SJCRH30 (cell line): ENCODE measurements around the gene CCL17. TPM values are rescaled to one million over a fixed set of nuclear protein-coding genes. Genes with fewer than 3 reads are reported as not detected.

Experiments
- DNase-seq, 2 experiments: peaks; one replicate each; pipeline ENCODE4 v3.0.0-alpha.2; 2015 to 2020
- H3K27ac ChIP-seq: fragments of 250-450 bp; sonication (Bioruptor Pico); 2 replicates; pipeline ENCODE4 v1.5.1; 2020; ENCODE audit warnings: mild to moderate bottlenecking, moderate library complexity
- H3K27me3 ChIP-seq: fragments of 250-450 bp; sonication (Bioruptor Pico); 2 replicates; pipeline ENCODE4 v1.5.1; 2020; ENCODE audit warnings: mild to moderate bottlenecking, moderate library complexity
- H3K36me3 ChIP-seq: fragments of 250-450 bp; sonication (Bioruptor Pico); 2 replicates; pipeline ENCODE4 v1.5.1; 2020; ENCODE audit warnings: mild to moderate bottlenecking, moderate library complexity
- H3K4me1 ChIP-seq: fragments of 250-450 bp; sonication (Bioruptor Pico); 2 replicates; pipeline ENCODE4 v1.5.1; 2020; ENCODE audit warnings: mild to moderate bottlenecking, moderate library complexity
- H3K4me3 ChIP-seq: fragments of 250-450 bp; sonication (Bioruptor Pico); 2 replicates; pipeline ENCODE4 v1.5.1; 2020; ENCODE audit warnings: mild to moderate bottlenecking, moderate library complexity
- H3K9me3 ChIP-seq: fragments of 250-450 bp; sonication (Bioruptor Pico); replicated peaks from 2 replicates; pipeline ENCODE4 v1.5.1; 2020; ENCODE audit warnings: mild to moderate bottlenecking, moderate library complexity
- total RNA-seq: library from RNA; depleted of rRNA; stranded (reverse); fragments of >200 nt; shearing (Covaris generic); gene quantifications from 2 replicates; pipeline ENCODE4 v1.2.3, GENCODE V29; 2014; rRNA removed

Gene CCL17
- total RNA-seq, 1 experiment from 2014 or later: not detected

- Histone ChIP-seq H3K4me1 (no peaks in the 10 kb centered on the region), H3K4me3 (peak within 1 kb of the TSS; percentile 92), H3K9me3 (no peaks in the 10 kb centered on the region), H3K36me3 (peaks cover 12% of the 10 kb centered on the region), H3K27ac (peak within 1 kb of the TSS; percentile 90), H3K27me3 (no peaks in the 10 kb centered on the region)
- DNase-seq: peak; percentile 97
Observed at GRCh38 chr16:57447186-57447962, 42.8 kb downstream of the CCL17 start, which contains the start of the genes CIAPIN1 and COQ9. CIAPIN1 (minus strand) TSS chr16:57447385; CDS start chr16:57440928, 6,457 bp downstream. COQ9 (plus strand) TSS chr16:57447479; CDS start chr16:57447506, 27 bp downstream.

- Histone ChIP-seq H3K9me3 (no peaks in the 10 kb centered on the region), H3K36me3 (peaks cover 45% of the 10 kb centered on the region), H3K27ac (no peak overlapping the region), H3K4me1 (no peaks in the 10 kb centered on the region), H3K27me3 (no peaks in the 10 kb centered on the region), H3K4me3 (no peak overlapping the region)
- DNase-seq: no peak
Observed at GRCh38 chr16:57452021-57452420, 47.5 kb downstream of the CCL17 start.

GRCh38 chr16:57462209-57462977 is 57.8 kb downstream of the CCL17 start, which contains the start of gene POLR2C:
POLR2C (plus strand) TSS chr16:57462679; CDS start chr16:57462725, 46 bp downstream.
- Histone ChIP-seq H3K36me3 (peaks cover 42% of the 10 kb centered on the region), H3K27ac (peak within 1 kb of the TSS; percentile 27; the same call in 1 of the 2 replicates), H3K9me3 (no peaks in the 10 kb centered on the region), H3K27me3 (no peaks in the 10 kb centered on the region), H3K4me3 (peak within 1 kb of the TSS; percentile 75), H3K4me1 (no peaks in the 10 kb centered on the region)
- peak; percentile 89 to 92 for DNase-seq

GRCh38 chr16:57462978-57463362 is 58.4 kb downstream of the CCL17 start:
- no peaks in the 10 kb centered on the region for H3K4me1 ChIP-seq

GRCh38 chr16:57464523-57464922 is 60.0 kb downstream of the CCL17 start:
- Histone ChIP-seq H3K4me1 (no peaks in the 10 kb centered on the region), H3K36me3 (peaks cover 52% of the 10 kb centered on the region), H3K27ac (no peak overlapping the region), H3K9me3 (no peaks in the 10 kb centered on the region), H3K27me3 (no peaks in the 10 kb centered on the region), H3K4me3 (no peak overlapping the region)
- DNase-seq: no peak

More at GRCh38 chr16:57462978-57463362, 58.4 kb downstream of the CCL17 start:
- DNase-seq: no peak
- H3K27me3 ChIP-seq: no peaks in the 10 kb centered on the region
- H3K36me3 ChIP-seq: peaks cover 44% of the 10 kb centered on the region
- H3K27ac ChIP-seq: peak overlapping the region; percentile 27; the same call in 1 of the 2 replicates
- no peaks in the 10 kb centered on the region for H3K9me3 ChIP-seq
- peak overlapping the region; percentile 75 for H3K4me3 ChIP-seq

Other genes with a start within 250 kb of the CCL17 start
- 129 and 142 TPM in 2 replicates for gene PSME3IP1, start 218.7 kb upstream of the CCL17 start, total RNA-seq
- 49.9 and 50.8 TPM in 2 replicates for gene RSPRY1, start 218.4 kb upstream of the CCL17 start, total RNA-seq
- gene ARL2BP, start 159.5 kb upstream of the CCL17 start, total RNA-seq: 67.0 and 69.3 TPM in 2 replicates
- gene PLLP, start 120.1 kb upstream of the CCL17 start, total RNA-seq: 0.30 and 0.49 TPM in 2 replicates
- not detected in 2 replicates for gene CCL22, start 46.0 kb upstream of the CCL17 start, total RNA-seq
- gene CX3CL1, start 32.3 kb upstream of the CCL17 start, total RNA-seq: 0.38 and 0.69 TPM in 2 replicates
- gene CIAPIN1, start 42.6 kb downstream of the CCL17 start, total RNA-seq: 84.8 and 90.5 TPM in 2 replicates
- 54.9 and 58.6 TPM in 2 replicates for gene COQ9, start 42.7 kb downstream of the CCL17 start, total RNA-seq
- 151 and 156 TPM in 2 replicates for gene POLR2C, start 57.9 kb downstream of the CCL17 start, total RNA-seq
- gene DOK4, start 81.7 kb downstream of the CCL17 start, total RNA-seq: 10.4 and 13.0 TPM in 2 replicates
- 9.7 and 11.1 TPM in 2 replicates for gene CCDC102A, start 131.8 kb downstream of the CCL17 start, total RNA-seq
- gene ADGRG5, start 137.9 kb downstream of the CCL17 start, total RNA-seq: not detected in 2 replicates
- gene ADGRG1, start 223.9 kb downstream of the CCL17 start, total RNA-seq: 0.32 and 0.53 TPM in 2 replicates